CD4-positive, CD25-positive, alpha-beta regulatory T cell (primary cell): Measurements from ENCODE around the gene RXFP1. TPM values are rescaled to one million over a fixed set of nuclear protein-coding genes. Genes with fewer than 3 reads are reported as not detected.

Source experiments
- ATAC-seq, 2 donors: fragments of 150-1000 bp; cut with Tn5 transposase; one replicate each; pipeline ENCODE4 v1.10.0; 2021; ENCODE audit warnings: low read depth in 2 of 2, moderate number of reproducible peaks in 2 of 2, moderate library complexity in 1 of 2
- DNase-seq, 3 donors: peaks; one replicate each; pipeline versions ENCODE4 v3.0.0 to v3.0.0-alpha.2; 2012 to 2022; ENCODE audit warnings: mixed read lengths in 1 of 3
- H3K27ac ChIP-seq: one replicate; pipeline ENCODE4 v1.7.0; 2013; ENCODE audit warnings: mild to moderate bottlenecking, low read length; ENCODE audit not compliant: insufficient read depth, poor library complexity, severe bottlenecking
- H3K27me3 ChIP-seq: one replicate; pipeline ENCODE4 v1.7.0; 2013; ENCODE audit warnings: low read length; ENCODE audit not compliant: control insufficient read depth, insufficient read depth
- H3K36me3 ChIP-seq: one replicate; pipeline ENCODE4 v1.7.0; 2013; ENCODE audit warnings: mild to moderate bottlenecking, low read length, moderate library complexity; ENCODE audit not compliant: control insufficient read depth, insufficient read depth
- H3K4me1 ChIP-seq: 2 replicates; pipeline ENCODE4 v1.7.0; 2013; ENCODE audit warnings: mild to moderate bottlenecking, low read length; ENCODE audit not compliant: insufficient read depth, control insufficient read depth, poor library complexity, severe bottlenecking
- H3K4me3 ChIP-seq: one replicate; pipeline ENCODE4 v1.7.0; 2013; ENCODE audit warnings: low read depth, mild to moderate bottlenecking, low read length, moderate library complexity
- H3K9me3 ChIP-seq, 2 experiments: 1 replicate in 1 of 2; 2 replicates in 1 of 2; pipeline ENCODE4 v1.7.0; 2013; ENCODE audit warnings: low read length in 2 of 2, mild to moderate bottlenecking in 1 of 2, moderate library complexity in 1 of 2; ENCODE audit not compliant: control insufficient read depth in 2 of 2
- H3K27ac Mint-ChIP-seq, 3 donors: one replicate each; pipeline ENCODE4 v1.8.0; 2020 to 2022; ENCODE audit warnings: mild to moderate bottlenecking in 3 of 3, mixed read lengths in 3 of 3, moderate library complexity in 2 of 3
- H3K27me3 Mint-ChIP-seq: one replicate; pipeline ENCODE4 v1.8.0; 2022; ENCODE audit warnings: mild to moderate bottlenecking, mixed read lengths
- H3K36me3 Mint-ChIP-seq: one replicate; pipeline ENCODE4 v1.8.0; 2020; ENCODE audit warnings: mixed read lengths
- H3K4me1 Mint-ChIP-seq, 4 donors: one replicate each; pipeline ENCODE4 v1.8.0; 2020 to 2022; ENCODE audit warnings: mixed read lengths in 4 of 4, mild to moderate bottlenecking in 1 of 4
- H3K4me3 Mint-ChIP-seq, 4 donors: one replicate each; pipeline ENCODE4 v1.8.0; 2020 to 2022; ENCODE audit warnings: mild to moderate bottlenecking in 4 of 4, mixed read lengths in 4 of 4, moderate library complexity in 3 of 4
- H3K9me3 Mint-ChIP-seq, 7 donors: one replicate each; pipeline ENCODE4 v1.8.0; 2020 to 2022; ENCODE audit warnings: mixed read lengths in 7 of 7, mild to moderate bottlenecking in 3 of 7, moderate library complexity in 2 of 7
- polyA plus RNA-seq, 4 donors: library from polyadenylated mRNA; unstranded; fragments of 300-500 nt; fragmentation: Illumina TruSeq; gene quantifications; one replicate each; pipeline ENCODE4 v1.2.3, GENCODE V29; 2021
- total RNA-seq: library from RNA; stranded (reverse); gene quantifications from one replicate; pipeline ENCODE4 v1.2.3, GENCODE V29; 2022

Gene RXFP1
- total and polyA plus RNA-seq, 5 donors from 2014 or later, result not detected

DNA sequence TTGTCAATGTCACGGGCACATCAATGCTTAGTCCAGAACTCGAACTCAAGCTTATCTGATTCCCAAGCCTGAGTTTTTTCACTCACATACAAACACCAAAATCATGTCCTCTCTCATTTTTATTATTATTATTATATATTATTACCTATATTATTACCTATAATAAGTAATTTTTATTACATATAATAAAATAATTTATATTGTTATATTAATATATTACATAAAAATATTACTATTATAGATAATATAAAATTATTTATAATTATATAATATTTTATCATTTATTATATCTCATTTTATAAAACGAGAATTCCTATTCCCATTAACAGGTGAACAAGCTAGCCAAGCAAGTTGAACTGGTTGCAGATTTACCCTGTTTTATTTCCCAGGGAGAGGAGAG, 13.0 kb downstream of the RXFP1 start:
- no peak overlapping the region for H3K4me3 ChIP-seq
- H3K9me3 Mint-ChIP-seq, result peaks cover 0 to 7% (median 0%) of the 10 kb centered on the region in 7 donors
- H3K36me3 Mint-ChIP-seq, result no peaks in the 10 kb centered on the region
- no peak for DNase-seq
- H3K27me3 Mint-ChIP-seq, result no peaks in the 10 kb centered on the region
- H3K27ac Mint-ChIP-seq, result no peak overlapping the region
- H3K4me1 Mint-ChIP-seq, result no peaks in the 10 kb centered on the region
- ATAC-seq, result no peak
- H3K36me3 ChIP-seq, result no peaks in the 10 kb centered on the region
- H3K4me1 ChIP-seq, result no peaks in the 10 kb centered on the region
- no peaks in the 10 kb centered on the region for H3K27me3 ChIP-seq
- no peak overlapping the region for H3K4me3 Mint-ChIP-seq
- H3K9me3 ChIP-seq, result no peaks in the 10 kb centered on the region
- H3K27ac ChIP-seq, result no peak overlapping the region

DNA sequence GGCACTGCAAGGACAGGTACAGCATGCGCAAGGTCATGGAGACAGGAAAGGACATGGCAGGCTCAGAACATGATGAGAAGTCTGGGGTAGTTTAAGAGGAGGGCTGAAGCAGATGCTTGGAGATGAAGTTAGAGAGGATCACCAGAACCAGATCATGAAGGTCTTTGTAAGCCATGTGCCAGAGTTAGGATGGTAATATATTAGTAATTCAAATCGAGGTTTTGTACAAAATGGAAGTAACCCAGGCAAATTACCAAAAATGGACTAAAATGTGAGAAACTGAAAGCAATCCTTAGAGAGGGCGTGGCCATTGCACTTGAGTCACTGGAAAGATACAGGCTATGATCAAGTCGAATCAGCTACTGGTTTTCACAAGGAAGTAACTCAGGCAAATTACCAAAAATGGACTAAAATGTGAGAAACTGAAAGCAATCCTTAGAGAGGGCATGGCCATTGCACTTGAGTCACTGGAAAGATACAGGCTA, 13.5 kb downstream of the RXFP1 start:
- no peaks in the 10 kb centered on the region for H3K4me1 ChIP-seq
- no peaks in the 10 kb centered on the region for H3K27me3 ChIP-seq
- no peak overlapping the region for H3K27ac Mint-ChIP-seq
- H3K27ac ChIP-seq, result no peak overlapping the region
- H3K9me3 Mint-ChIP-seq, result peaks cover 0 to 7% (median 0%) of the 10 kb centered on the region in 7 donors
- no peak for ATAC-seq
- no peaks in the 10 kb centered on the region for H3K27me3 Mint-ChIP-seq
- H3K4me3 Mint-ChIP-seq, result no peak overlapping the region
- H3K36me3 ChIP-seq, result no peaks in the 10 kb centered on the region
- H3K4me3 ChIP-seq, result no peak overlapping the region
- H3K36me3 Mint-ChIP-seq, result no peaks in the 10 kb centered on the region
- peak in 1 of 3 donors; percentile 13 for DNase-seq
- no peaks in the 10 kb centered on the region for H3K9me3 ChIP-seq
- no peaks in the 10 kb centered on the region for H3K4me1 Mint-ChIP-seq

DNA sequence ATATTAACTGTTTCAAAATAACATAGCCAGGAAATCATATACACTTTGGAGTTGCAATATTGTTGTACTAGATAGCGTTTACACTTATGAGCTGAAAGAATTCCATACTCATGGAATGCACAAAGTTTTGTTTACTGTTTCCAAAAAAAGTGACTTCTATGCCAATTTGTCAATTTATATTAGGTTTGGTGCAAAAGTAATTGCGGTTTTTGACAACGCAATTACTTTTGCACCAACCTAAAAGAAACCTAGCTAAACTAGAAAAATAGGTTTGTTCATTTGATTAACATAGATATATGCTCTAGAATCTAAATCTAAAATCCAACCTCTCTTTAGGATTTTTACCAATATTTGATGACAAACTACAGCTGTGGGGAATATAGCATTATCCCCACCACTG, 15.2 kb downstream of the RXFP1 start:
- Mint-ChIP-seq H3K27ac (peak overlapping the region in 1 of 3 donors; percentile 60), H3K27me3 (no peaks in the 10 kb centered on the region), H3K36me3 (no peaks in the 10 kb centered on the region), H3K4me1 (no peaks in the 10 kb centered on the region), H3K9me3 (peaks cover 0 to 9% (median 1%) of the 10 kb centered on the region in 7 donors), H3K4me3 (no peak overlapping the region)
- no peaks in the 10 kb centered on the region for H3K9me3 ChIP-seq
- DNase-seq (no peak), ATAC-seq (no peak)
- H3K4me3 ChIP-seq, result no peak overlapping the region
- H3K27ac ChIP-seq, result no peak overlapping the region
- no peaks in the 10 kb centered on the region for H3K36me3 ChIP-seq
- no peaks in the 10 kb centered on the region for H3K27me3 ChIP-seq
- H3K4me1 ChIP-seq, result no peaks in the 10 kb centered on the region

DNA sequence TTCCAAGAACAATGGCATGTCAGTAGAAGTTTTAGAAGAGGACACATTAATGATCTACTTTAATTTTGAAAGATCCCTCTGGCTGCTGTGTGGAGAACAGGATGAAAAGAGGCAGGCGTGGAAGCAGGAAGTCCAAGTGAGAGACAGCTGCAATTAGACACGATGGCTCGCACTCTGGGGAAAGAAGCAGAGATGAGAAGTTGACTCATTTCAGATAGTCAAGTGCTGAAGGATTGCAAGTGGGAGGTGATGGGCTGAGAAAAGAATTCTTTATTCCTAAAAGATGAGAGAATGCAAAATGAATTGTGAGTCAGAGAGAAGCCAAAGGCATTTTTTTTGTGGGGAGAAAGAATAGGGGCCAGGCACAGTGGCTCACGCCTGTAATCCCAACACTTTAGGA, 16.5 kb downstream of the RXFP1 start:
- DNase-seq (no peak), ATAC-seq (no peak)
- Histone ChIP-seq H3K36me3 (no peaks in the 10 kb centered on the region), H3K27ac (no peak overlapping the region), H3K4me1 (no peaks in the 10 kb centered on the region), H3K27me3 (no peaks in the 10 kb centered on the region), H3K4me3 (no peak overlapping the region), H3K9me3 (no peaks in the 10 kb centered on the region)
- Mint-ChIP-seq H3K27ac (peak overlapping the region in 1 of 3 donors; percentile 57), H3K27me3 (no peaks in the 10 kb centered on the region), H3K36me3 (no peaks in the 10 kb centered on the region), H3K4me3 (no peak overlapping the region), H3K4me1 (no peaks in the 10 kb centered on the region), H3K9me3 (peaks cover 0 to 7% (median 2%) of the 10 kb centered on the region in 7 donors)

DNA sequence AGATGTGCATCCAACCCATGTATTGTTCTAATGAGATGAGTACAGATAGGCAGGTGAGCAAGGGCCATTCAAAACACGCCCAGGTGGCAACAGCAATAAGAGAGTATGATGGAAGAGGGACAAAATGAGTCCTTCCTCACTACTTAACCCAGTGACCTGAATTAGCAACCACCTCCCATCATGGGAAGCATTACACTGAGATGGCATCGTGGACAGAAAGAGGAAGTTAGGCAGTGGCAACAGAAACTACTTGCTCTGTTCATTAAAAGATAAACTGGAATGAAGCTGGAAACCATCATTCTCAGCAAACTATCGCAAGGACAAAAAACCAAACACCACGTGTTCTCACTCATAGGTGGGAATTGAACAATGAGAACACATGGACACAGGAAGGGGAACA, 17.2 kb downstream of the RXFP1 start:
- H3K27ac Mint-ChIP-seq, result no peak overlapping the region
- ATAC-seq (no peak), DNase-seq (no peak)
- Histone ChIP-seq H3K4me1 (no peaks in the 10 kb centered on the region), H3K4me3 (no peak overlapping the region), H3K27me3 (no peaks in the 10 kb centered on the region), H3K9me3 (no peaks in the 10 kb centered on the region), H3K27ac (no peak overlapping the region), H3K36me3 (no peaks in the 10 kb centered on the region)
- H3K27me3 Mint-ChIP-seq, result no peaks in the 10 kb centered on the region
- H3K9me3 Mint-ChIP-seq, result peaks cover 0 to 3% (median 2%) of the 10 kb centered on the region in 7 donors
- no peaks in the 10 kb centered on the region for H3K4me1 Mint-ChIP-seq
- no peaks in the 10 kb centered on the region for H3K36me3 Mint-ChIP-seq
- H3K4me3 Mint-ChIP-seq, result no peak overlapping the region

DNA sequence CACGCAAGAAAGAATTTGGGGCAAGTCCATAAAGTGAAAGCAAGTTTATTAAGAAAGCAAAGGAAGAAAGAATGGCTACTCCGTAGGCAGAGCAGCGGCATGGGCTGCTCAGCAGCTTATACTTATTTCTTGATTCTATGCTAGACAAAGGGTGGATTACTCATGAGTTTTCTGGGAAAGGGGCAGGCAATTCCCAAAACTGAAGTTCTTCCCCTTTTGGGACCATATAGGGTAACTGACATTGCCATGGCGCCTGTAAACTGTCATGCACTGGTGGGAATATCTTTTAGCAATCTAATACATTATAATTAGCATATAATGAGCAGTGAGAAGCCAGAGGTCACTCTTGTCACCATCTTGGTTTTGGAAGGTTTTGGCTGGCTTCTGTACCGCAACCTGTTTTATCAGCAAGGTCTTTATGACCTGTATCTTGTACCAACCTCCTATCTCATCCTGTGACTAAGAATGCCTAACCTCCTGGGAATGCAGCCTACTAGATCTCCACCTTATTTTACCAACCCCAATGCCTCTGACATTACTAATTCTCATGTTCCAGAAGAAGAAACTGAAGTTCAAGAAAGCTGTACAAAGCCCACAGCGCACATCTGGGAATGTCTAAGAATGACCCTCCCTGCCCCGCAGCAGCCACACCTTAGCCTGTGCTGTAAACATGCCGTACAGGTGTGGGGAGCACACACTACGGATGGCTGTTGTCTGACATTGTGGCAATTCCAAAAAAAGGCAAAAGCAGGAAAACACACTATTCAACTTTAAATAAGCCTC, 18.6 kb downstream of the RXFP1 start:
- DNase-seq (no peak), ATAC-seq (no peak)
- Histone ChIP-seq H3K4me1 (no peaks in the 10 kb centered on the region), H3K36me3 (no peaks in the 10 kb centered on the region), H3K4me3 (no peak overlapping the region), H3K9me3 (no peaks in the 10 kb centered on the region), H3K27me3 (no peaks in the 10 kb centered on the region), H3K27ac (no peak overlapping the region)
- Mint-ChIP-seq H3K27me3 (no peaks in the 10 kb centered on the region), H3K9me3 (peaks cover 0 to 4% (median 2%) of the 10 kb centered on the region in 7 donors), H3K4me3 (no peak overlapping the region), H3K4me1 (no peaks in the 10 kb centered on the region), H3K27ac (no peak overlapping the region), H3K36me3 (no peaks in the 10 kb centered on the region)

DNA sequence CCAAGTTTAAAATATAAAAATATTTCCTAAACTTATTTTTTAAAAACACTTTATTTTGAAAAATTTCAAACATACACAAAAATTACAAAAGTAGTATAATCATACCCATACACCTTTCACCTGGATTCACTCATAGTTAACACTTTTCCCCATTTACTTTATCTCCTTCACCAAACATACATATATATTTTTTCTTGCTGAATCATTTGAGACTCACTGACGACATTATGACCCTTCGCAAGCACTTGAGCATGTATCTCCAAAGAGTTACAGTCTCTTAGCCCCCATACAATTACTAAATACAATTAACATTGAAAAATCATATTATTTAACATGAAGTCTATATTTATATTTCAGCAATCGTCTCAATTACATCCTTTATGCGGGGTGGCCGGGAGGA, 19.8 kb downstream of the RXFP1 start:
- Mint-ChIP-seq H3K36me3 (no peaks in the 10 kb centered on the region), H3K27me3 (no peaks in the 10 kb centered on the region), H3K4me1 (no peaks in the 10 kb centered on the region), H3K4me3 (no peak overlapping the region), H3K9me3 (peaks cover 0 to 4% (median 3%) of the 10 kb centered on the region in 7 donors), H3K27ac (no peak overlapping the region)
- no peaks in the 10 kb centered on the region for H3K27me3 ChIP-seq
- DNase-seq (no peak), ATAC-seq (no peak)
- no peaks in the 10 kb centered on the region for H3K36me3 ChIP-seq
- H3K27ac ChIP-seq, result no peak overlapping the region
- H3K9me3 ChIP-seq, result no peaks in the 10 kb centered on the region
- H3K4me1 ChIP-seq, result no peaks in the 10 kb centered on the region
- H3K4me3 ChIP-seq, result no peak overlapping the region

DNA sequence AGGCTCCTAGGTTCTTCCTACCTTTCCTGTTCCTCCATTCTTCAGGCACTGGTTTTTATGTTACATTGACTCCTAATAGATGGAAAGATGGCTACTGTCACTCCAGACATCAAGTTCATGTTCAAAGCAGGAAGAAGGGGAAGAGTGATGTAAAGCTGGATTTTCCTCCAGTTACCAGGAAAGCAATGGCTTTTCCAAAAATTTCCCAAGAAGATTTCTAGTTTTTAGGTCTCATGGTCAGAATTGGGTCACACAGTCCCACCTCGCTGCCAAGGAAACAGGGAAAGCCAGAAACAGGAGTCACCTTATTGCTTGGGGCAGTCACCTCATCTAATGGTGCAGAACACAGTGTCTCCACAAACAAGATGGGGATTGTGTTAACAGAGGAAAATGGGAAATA, 21.5 kb downstream of the RXFP1 start:
- H3K9me3 Mint-ChIP-seq, result peaks cover 0 to 7% (median 4%) of the 10 kb centered on the region in 7 donors
- H3K36me3 Mint-ChIP-seq, result no peaks in the 10 kb centered on the region
- no peaks in the 10 kb centered on the region for H3K4me1 Mint-ChIP-seq
- no peaks in the 10 kb centered on the region for H3K27me3 Mint-ChIP-seq
- Histone ChIP-seq H3K27me3 (no peaks in the 10 kb centered on the region), H3K9me3 (no peaks in the 10 kb centered on the region), H3K36me3 (no peaks in the 10 kb centered on the region), H3K4me3 (no peak overlapping the region), H3K27ac (no peak overlapping the region), H3K4me1 (no peaks in the 10 kb centered on the region)
- DNase-seq, result no peak
- no peak for ATAC-seq
- no peak overlapping the region for H3K4me3 Mint-ChIP-seq
- no peak overlapping the region for H3K27ac Mint-ChIP-seq
